HG02642 (cell line): ENCODE data around the gene NKX2-4.
"Not testable (repeated sequence)": the region's sequence is repeated elsewhere in the genome, so short reads cannot be mapped to it uniquely, and the experiment has no call there.

Source experiments
- ATAC-seq: cut with Tn5 transposase; IDR thresholded peaks from one replicate; pipeline ENCODE4 v1.9.1; 2021; ENCODE audit warnings: mild to moderate bottlenecking; ENCODE audit not compliant: unreplicated experiment, poor library complexity

NKX2-4 gene

GRCh38 chr20:21397341-21398108 lies at the start of gene NKX2-4:
TSS of gene NKX2-4 (minus strand) at chr20:21397526. CDS start at chr20:21397399, 127 bp downstream.
- no peak for ATAC-seq

- no peak for ATAC-seq
Observed at GRCh38 chr20:21437816-21438215, 40.5 kb upstream of the NKX2-4 start.

GRCh38 chr20:21437248-21437647 lies 39.9 kb upstream of the NKX2-4 start:
- ATAC-seq: no peak

- no peak for ATAC-seq
Observed at GRCh38 chr20:21436205-21436604, 38.9 kb upstream of the NKX2-4 start.

- no peak for ATAC-seq
Observed at GRCh38 chr20:21435576-21435975, 38.2 kb upstream of the NKX2-4 start.

- ATAC-seq: no peak
Observed at GRCh38 chr20:21433329-21433890, 36.1 kb upstream of the NKX2-4 start.

- ATAC-seq: no peak
Observed at GRCh38 chr20:21432911-21433310, 35.6 kb upstream of the NKX2-4 start.

GRCh38 chr20:21430020-21430419 lies 32.7 kb upstream of the NKX2-4 start:
- no peak for ATAC-seq

GRCh38 chr20:21424846-21425245 lies 27.5 kb upstream of the NKX2-4 start:
- ATAC-seq: no peak

GRCh38 chr20:21423712-21424111 lies 26.4 kb upstream of the NKX2-4 start:
- ATAC-seq: not testable (repeated sequence)

GRCh38 chr20:21421601-21422236 lies 24.4 kb upstream of the NKX2-4 start:
- ATAC-seq: no peak

- not testable (repeated sequence) for ATAC-seq
Observed at GRCh38 chr20:21419147-21419546, 21.8 kb upstream of the NKX2-4 start.

- not testable (repeated sequence) for ATAC-seq
Observed at GRCh38 chr20:21413996-21414395, 16.7 kb upstream of the NKX2-4 start.

- no peak for ATAC-seq
Observed at GRCh38 chr20:21411725-21412124, 14.4 kb upstream of the NKX2-4 start.

GRCh38 chr20:21399005-21399475 lies 1.7 kb upstream of the NKX2-4 start:
- no peak for ATAC-seq

GRCh38 chr20:21398109-21399004 lies 1.0 kb upstream of the NKX2-4 start:
- no peak for ATAC-seq

- ATAC-seq: no peak
Observed at GRCh38 chr20:21396599-21397340, 556 bp downstream of the NKX2-4 start.

- ATAC-seq: no peak
Observed at GRCh38 chr20:21395666-21396598, 1.4 kb downstream of the NKX2-4 start.
